NB4 (cell line): ENCODE measurements around the gene PANX3.

Source experiments
- DNase-seq: peaks from one replicate; pipeline ENCODE4 v3.0.0; 2010; ENCODE audit warnings: low read depth
- H3K4me3 ChIP-seq: one replicate; pipeline ENCODE4 v1.5.1; 2011; ENCODE audit warnings: mild to moderate bottlenecking, low read depth, low read length, moderate library complexity
- CTCF ChIP-seq: IDR thresholded peaks from one replicate; pipeline ENCODE4 v1.5.1; 2012; ENCODE audit warnings: low read depth, low read length
- MAX ChIP-seq: IDR thresholded peaks from 2 replicates; pipeline ENCODE4 v1.6.1; 2011; ENCODE audit warnings: low read depth, low read length
- MYC ChIP-seq: IDR thresholded peaks from 2 replicates; pipeline ENCODE4 v1.6.1; 2011; ENCODE audit warnings: low read depth, low read length
- POLR2A ChIP-seq: IDR thresholded peaks from 2 replicates; pipeline ENCODE4 v1.6.1; 2011; ENCODE audit warnings: mild to moderate bottlenecking; ENCODE audit not compliant: insufficient read length; ENCODE audit errors: extremely low read depth

The PANX3 gene

GRCh38 chr11:124643042-124643604, 31.9 kb downstream of the PANX3 start:
- no peak overlapping the region for H3K4me3 ChIP-seq
- no peak for DNase-seq
- TF ChIP-seq MAX (no peak), MYC (no peak), CTCF (no peak)

- DNase-seq: no peak
- TF ChIP-seq CTCF (no peak), MYC (no peak), MAX (no peak), POLR2A (no peak)
- no peak overlapping the region for H3K4me3 ChIP-seq
Observed at GRCh38 chr11:124643605-124644425, 32.6 kb downstream of the PANX3 start.

GRCh38 chr11:124644426-124645280, 33.4 kb downstream of the PANX3 start:
- peak; percentile 67 for DNase-seq
- H3K4me3 ChIP-seq: no peak overlapping the region
- TF ChIP-seq CTCF (peak; percentile 63), MAX (peak; percentile 61), MYC (no peak)

GRCh38 chr11:124646148-124646547, 34.9 kb downstream of the PANX3 start:
- H3K4me3 ChIP-seq: no peak overlapping the region
- DNase-seq: peak; percentile 31
- TF ChIP-seq MAX (no peak), CTCF (no peak), MYC (no peak), POLR2A (no peak)

- no peak for DNase-seq
- no peak overlapping the region for H3K4me3 ChIP-seq
- TF ChIP-seq MYC (no peak), POLR2A (no peak)
Observed at GRCh38 chr11:124648610-124649009, 37.4 kb downstream of the PANX3 start.
